NCI-H1436 treated with DMSO at 0.1 percent for 48 hours (cell line): ENCODE data around the gene IGSF23.
"Not testable (repeated sequence)": the region's sequence is repeated elsewhere in the genome, so short reads cannot be mapped to it uniquely, and the experiment has no call there.

Experiments
- DNase-seq: peaks from one replicate; lab custom pipeline; 2025; lab: John Stamatoyannopoulos, UW

IGSF23 gene

GRCh38 chr19:44611812-44612295, 1.5 kb upstream of the IGSF23 start:
- DNase-seq = no peak

- no peak for DNase-seq
Measured at GRCh38 chr19:44614313-44614712, 950 bp downstream of the IGSF23 start.

GRCh38 chr19:44615863-44616247, 2.5 kb downstream of the IGSF23 start:
- no peak for DNase-seq

GRCh38 chr19:44617110-44617880, 3.9 kb downstream of the IGSF23 start:
- no peak for DNase-seq

- DNase-seq = no peak
Measured at GRCh38 chr19:44618640-44619357, 5.4 kb downstream of the IGSF23 start.

DNA sequence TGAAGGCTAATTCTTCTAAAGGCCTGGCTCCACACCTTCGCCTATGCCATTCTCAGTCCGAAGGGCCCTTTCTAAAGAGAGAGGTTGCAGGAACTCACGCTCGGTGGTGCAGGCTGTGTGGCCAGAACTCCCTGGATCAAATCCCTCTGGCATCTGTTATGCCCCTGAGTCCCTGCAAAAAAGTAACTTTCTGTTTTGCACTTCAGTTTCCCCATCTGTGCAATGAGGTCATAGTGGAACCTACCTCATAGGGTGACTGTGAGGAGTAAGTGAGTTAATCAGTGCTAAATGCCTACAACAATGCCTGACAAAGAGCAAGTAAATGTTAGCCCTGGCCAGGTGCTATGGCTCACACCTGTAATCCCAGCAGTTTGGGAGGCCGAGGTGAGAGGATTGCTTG, 7.3 kb downstream of the IGSF23 start:
- DNase-seq = no peak

GRCh38 chr19:44621367-44621766, 8.0 kb downstream of the IGSF23 start:
- DNase-seq = no peak

DNA sequence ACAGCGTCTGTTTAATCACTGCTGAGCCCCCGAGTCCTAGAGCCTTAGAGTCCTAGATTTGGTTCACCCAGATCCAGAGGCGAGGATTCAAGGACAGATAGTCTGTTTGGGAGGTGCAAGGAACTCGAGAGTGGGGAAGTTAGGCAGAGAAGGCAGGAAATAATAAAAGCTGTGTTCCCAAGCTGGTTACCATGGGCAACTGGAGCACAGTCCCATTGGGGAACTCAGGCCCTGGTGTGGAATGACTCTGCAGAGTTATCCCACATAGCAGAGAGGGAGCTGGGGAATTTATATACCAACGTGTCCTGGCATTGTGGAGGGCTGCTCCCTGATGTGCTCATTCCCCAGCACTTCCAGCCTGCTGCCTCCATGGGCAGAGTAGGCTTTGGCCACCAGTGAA, 9.7 kb downstream of the IGSF23 start:
- DNase-seq = no peak

DNA sequence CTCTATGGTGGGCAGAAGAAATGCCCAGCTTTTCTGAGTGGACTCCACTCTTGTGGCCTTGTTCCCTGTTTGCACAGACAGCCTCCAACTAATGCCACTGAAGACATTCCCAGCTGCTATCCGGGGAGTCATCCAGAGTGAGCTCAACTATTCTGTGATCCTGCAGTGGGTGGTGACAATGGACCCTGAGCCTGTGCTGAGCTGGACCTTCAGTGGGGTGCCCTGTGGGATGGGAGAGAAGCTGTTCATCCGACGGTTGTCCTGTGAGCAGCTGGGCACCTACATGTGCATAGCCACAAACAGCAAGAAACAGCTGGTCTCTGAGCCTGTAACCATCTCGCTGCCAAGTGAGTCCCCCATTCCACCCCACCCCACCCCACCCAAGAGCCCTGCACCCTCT, 10.3 kb downstream of the IGSF23 start:
- DNase-seq = no peak

DNA sequence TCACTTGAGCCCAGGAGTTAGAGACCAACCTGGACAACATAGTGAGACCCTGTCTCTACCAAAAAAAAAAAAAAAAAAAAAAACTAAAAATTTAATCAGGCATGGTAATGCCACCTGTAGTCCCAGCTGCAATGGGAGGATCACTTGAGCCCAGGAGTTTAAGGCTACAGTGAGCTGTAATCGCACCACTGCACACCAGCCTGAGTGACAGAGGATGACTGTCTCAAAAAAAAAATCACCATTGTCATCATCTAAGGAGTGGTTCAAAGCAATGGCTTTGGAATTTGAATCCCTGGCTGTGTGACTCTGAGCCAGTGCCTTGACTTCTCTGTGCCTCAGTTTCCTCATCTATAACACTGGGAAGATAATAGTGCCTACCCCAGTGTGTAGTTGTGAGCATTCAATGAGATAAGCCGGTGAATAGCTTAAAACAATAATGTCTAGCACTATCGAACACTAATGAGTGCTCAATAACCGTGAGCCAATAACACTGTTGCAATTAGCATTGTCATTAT, 11.5 kb downstream of the IGSF23 start:
- DNase-seq = no peak

GRCh38 chr19:44625637-44626036, 12.3 kb downstream of the IGSF23 start:
- DNase-seq = not testable (repeated sequence)

DNA sequence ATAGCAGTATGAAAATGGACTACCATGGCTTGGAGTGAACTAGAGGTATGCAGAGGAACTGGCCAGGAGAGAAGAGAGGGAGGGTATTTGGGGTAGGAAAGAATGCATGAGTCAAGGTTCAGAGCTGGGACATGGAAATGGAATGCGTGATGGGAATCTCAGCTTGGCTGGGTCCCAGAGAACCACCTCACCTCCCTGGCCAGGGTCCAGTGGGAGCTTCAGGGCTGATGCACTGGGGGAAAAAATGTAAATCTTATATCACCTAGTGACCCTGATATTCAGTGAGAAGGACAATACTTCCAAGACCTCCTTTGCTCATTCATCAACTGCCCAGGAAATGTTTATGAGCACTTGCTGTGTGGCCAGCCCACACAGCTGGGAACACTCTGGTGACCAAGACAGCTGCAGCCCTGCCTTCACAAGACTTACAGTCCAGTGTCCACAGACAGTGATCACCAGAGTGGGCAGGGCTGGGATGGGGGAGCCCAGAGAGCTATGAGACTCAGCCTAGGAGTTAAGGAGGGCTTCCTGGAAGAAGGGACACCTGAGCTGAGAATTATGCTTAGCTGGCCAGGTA, 12.8 kb downstream of the IGSF23 start:
- DNase-seq = no peak

DNA sequence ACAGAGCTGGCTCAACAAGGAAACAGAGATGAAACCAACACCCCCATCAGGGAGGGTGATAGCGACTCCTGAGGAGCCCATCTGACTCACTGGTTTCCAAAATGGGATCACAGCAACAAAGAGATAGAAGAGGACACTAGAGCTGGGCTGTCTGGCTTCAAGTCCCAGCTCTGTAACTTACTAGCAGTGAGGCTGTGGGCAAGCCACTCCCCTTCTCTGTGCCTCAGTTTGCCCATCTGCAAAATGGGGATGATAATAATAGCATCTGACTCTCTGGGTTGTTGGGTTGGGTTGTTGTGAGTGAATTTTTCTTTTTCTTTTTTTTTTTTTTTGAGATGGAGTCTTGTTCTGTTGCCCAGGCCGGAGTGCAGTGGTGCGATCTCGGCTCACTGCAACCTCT, 14.3 kb downstream of the IGSF23 start:
- no peak for DNase-seq

DNA sequence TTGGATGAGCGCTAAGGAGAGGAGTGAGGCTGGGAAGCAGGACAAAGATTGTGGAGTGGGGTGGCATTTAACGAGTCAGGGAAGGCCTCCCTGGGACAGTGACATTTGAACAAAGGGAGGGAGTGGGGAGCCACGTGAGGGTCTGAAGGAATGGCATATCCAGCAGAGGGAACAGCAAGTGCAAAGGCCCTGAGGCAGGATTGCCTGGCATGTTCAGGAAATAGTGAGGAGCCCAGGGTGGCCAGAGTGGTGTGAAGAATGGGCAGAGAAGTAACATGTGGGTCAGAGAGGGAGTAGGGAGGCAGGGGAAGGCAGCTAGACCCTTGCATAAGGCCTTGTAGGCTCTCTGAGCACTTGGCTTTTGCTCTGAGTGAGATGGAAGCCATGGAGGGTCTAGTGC, 15.4 kb downstream of the IGSF23 start:
- no peak for DNase-seq

DNA sequence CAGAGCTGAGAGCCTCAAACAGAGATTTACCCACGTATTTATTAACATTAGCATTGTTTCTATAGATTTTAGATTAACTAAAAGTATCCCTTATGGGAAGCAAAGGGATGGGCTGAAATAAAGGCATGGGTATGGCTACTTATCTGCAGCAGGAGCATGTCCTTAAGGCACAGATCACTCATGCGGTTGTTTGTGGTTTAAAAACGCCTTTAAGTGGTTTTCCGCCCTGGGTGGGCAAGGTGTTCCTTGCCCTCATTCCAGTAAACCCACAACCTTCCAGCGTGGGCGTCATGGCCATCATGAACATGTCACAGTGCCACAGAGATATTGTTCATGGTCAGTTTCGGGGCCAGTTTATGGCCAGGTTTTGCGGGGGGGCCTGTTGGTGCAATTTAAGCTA, 18.2 kb downstream of the IGSF23 start:
- not testable (repeated sequence) for DNase-seq

DNA sequence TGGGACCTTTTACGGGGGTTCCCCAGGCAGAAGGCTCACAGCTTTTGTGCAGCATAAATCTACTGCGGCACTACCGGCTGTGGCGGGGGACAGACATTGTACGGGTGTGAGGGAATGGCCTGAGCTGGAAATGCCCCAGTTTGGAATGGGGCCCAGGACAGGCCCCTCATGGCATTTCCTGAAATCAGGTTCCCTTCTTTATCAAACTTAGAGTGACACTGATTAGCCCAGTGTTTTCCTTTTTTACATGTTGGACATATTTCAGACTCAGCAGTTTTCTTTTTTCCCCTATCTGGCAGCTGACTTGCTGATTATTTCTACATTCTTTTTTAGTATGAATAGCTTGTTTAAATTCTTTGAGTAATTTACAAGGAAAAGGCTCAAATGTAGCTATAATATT, 20.7 kb downstream of the IGSF23 start:
- not testable (repeated sequence) for DNase-seq

DNA sequence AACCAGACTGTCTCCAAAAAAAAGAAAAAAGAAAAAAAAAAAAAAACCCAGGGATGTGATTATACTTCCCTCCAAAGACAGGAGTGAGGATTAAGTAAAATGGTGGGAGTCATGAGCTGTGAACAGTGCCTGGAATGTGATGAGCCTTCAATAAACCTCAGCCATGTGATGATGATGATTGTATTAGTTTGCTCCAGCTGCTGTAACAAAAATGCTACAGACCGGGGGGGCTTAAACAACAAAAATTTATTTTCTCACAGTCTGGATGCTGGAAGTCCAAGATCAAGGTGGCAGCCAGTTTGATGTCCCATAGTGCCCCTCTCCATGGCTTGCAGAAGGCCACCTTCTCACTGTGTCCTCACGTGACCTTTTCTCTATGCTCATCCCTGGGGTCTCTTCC, 21.4 kb downstream of the IGSF23 start:
- DNase-seq = no peak

GRCh38 chr19:44635581-44636438, 22.4 kb downstream of the IGSF23 start:
- DNase-seq = no peak

- no peak for DNase-seq
Measured at GRCh38 chr19:44636439-44637389, 23.4 kb downstream of the IGSF23 start.

DNA sequence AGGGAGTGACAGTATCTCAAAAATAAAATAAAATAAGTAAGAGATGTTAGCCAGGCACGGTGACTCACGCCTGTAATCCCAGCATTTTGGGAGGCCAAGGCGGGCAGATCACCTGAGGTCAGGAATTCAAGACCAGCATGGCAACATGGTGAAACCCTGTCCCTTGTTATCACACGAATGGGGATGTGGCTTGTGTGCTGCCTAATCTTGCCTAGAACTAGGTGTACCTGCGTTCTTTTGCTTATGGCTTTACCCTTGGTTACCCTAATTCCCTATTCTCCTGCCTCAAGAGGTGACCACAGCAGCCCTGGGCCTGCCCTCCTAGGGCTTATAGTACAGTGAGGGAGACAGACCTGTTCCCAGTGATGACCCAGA, 24.0 kb downstream of the IGSF23 start:
- DNase-seq = no peak

DNA sequence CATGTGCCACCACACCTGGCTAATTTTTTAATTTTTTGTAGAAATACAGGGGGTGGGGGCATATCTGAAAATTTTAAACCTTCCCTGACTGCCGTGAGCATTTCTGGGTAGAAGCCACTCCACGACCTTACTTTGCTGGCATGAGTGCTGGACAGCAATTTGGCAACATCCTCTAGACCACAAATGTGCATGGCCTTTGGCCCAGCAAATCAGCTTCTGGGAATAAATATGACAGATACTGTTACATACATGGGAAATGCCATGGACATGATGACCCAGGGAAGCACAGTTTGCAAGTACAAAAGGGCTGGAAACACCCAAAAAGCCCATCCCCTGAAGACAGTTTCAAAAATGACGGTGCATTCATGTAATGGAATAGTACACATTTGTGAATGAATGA, 27.2 kb downstream of the IGSF23 start:
- no peak for DNase-seq
